Progenitor cell of endocrine pancreas (in vitro differentiated cells): Measurements from ENCODE around the gene TREX2. TPM values are rescaled to one million over a fixed set of nuclear protein-coding genes. Genes with fewer than 3 reads are reported as not detected.

Source experiments
- DNase-seq: peaks from one replicate; pipeline ENCODE4 v3.0.0; 2021; ENCODE audit warnings: low spot score; ENCODE audit not compliant: unreplicated experiment
- H3K27ac Mint-ChIP-seq: 2 replicates; pipeline ENCODE4 v1.8.0; 2021; ENCODE audit warnings: mild to moderate bottlenecking, moderate library complexity, mixed read lengths
- H3K27me3 Mint-ChIP-seq: 2 replicates; pipeline ENCODE4 v1.8.0; 2021; ENCODE audit warnings: mixed read lengths
- H3K36me3 Mint-ChIP-seq: 2 replicates; pipeline ENCODE4 v1.8.0; 2022; ENCODE audit warnings: mixed read lengths; ENCODE audit not compliant: insufficient read depth
- H3K4me1 Mint-ChIP-seq: 2 replicates; pipeline ENCODE4 v1.8.0; 2021; ENCODE audit warnings: low read depth, mixed read lengths
- H3K4me3 Mint-ChIP-seq: 2 replicates; pipeline ENCODE4 v1.8.0; 2021; ENCODE audit warnings: low read depth, mild to moderate bottlenecking, moderate library complexity, mixed read lengths
- H3K9me3 Mint-ChIP-seq: 2 replicates; pipeline ENCODE4 v1.8.0; 2021; ENCODE audit warnings: low read depth, mixed read lengths
- CTCF ChIP-seq: fragments of 200-600 bp; sonication (generic); IDR thresholded peaks from one replicate; pipeline ENCODE4 v1.5.0; 2021; ENCODE audit warnings: antibody characterized with exemption, mild to moderate bottlenecking; ENCODE audit not compliant: unreplicated experiment
- total RNA-seq: library from RNA; stranded (reverse); gene quantifications from 2 replicates; pipeline ENCODE4 v1.2.1, GENCODE V29; 2021

The TREX2 gene
- total RNA-seq, 1 donor from 2014 or later, result 0.41 TPM

- no peaks in the 10 kb centered on the region for H3K4me1 Mint-ChIP-seq
- peaks cover 9% of the 10 kb centered on the region for H3K9me3 Mint-ChIP-seq
- H3K4me3 Mint-ChIP-seq, result no peak overlapping the region
- no peaks in the 10 kb centered on the region for H3K36me3 Mint-ChIP-seq
- peaks cover 6% of the 10 kb centered on the region for H3K27me3 Mint-ChIP-seq
- H3K27ac Mint-ChIP-seq, result no peak overlapping the region
- TF ChIP-seq CTCF, result no peak
- no peak for DNase-seq
These were observed 4.6 kb downstream of the TREX2 start for GRCh38 chrX:153441296-153441695.

GRCh38 chrX:153440556-153441135 lies 5.2 kb downstream of the TREX2 start:
- TF ChIP-seq CTCF, result no peak
- Mint-ChIP-seq H3K27ac (no peak overlapping the region), H3K27me3 (peaks cover 6% of the 10 kb centered on the region), H3K4me1 (no peaks in the 10 kb centered on the region), H3K4me3 (no peak overlapping the region), H3K36me3 (no peaks in the 10 kb centered on the region), H3K9me3 (peaks cover 9% of the 10 kb centered on the region)
- DNase-seq, result no peak

- H3K9me3 Mint-ChIP-seq, result peaks cover 9% of the 10 kb centered on the region
- H3K36me3 Mint-ChIP-seq, result no peaks in the 10 kb centered on the region
- peaks cover 6% of the 10 kb centered on the region for H3K27me3 Mint-ChIP-seq
- no peak overlapping the region for H3K4me3 Mint-ChIP-seq
- DNase-seq, result no peak
- H3K4me1 Mint-ChIP-seq, result no peaks in the 10 kb centered on the region
- TF ChIP-seq CTCF, result no peak
- H3K27ac Mint-ChIP-seq, result no peak overlapping the region
These were observed 5.9 kb downstream of the TREX2 start for GRCh38 chrX:153439977-153440376.

GRCh38 chrX:153438532-153438931 lies 7.3 kb downstream of the TREX2 start:
- Mint-ChIP-seq H3K27ac (no peak overlapping the region), H3K36me3 (no peaks in the 10 kb centered on the region), H3K9me3 (peaks cover 9% of the 10 kb centered on the region), H3K4me1 (no peaks in the 10 kb centered on the region), H3K4me3 (no peak overlapping the region), H3K27me3 (peaks cover 6% of the 10 kb centered on the region)
- no peak for DNase-seq
- peak; percentile 38 for TF ChIP-seq CTCF

- Mint-ChIP-seq H3K27ac (no peak overlapping the region), H3K9me3 (peaks cover 10% of the 10 kb centered on the region), H3K4me1 (no peaks in the 10 kb centered on the region), H3K27me3 (peaks cover 6% of the 10 kb centered on the region), H3K36me3 (no peaks in the 10 kb centered on the region), H3K4me3 (no peak overlapping the region)
- no peak for DNase-seq
- TF ChIP-seq CTCF, result no peak
These were observed 10.0 kb downstream of the TREX2 start for GRCh38 chrX:153435845-153436244.
